HepG2 (cell line): ENCODE measurements around the gene SEMA5B.

ENCODE experiments used
- CCAR2 ChIP-seq: fragments of 200-400 bp; formaldehyde crosslinking; optimal IDR thresholded peaks from 2 replicates; pipeline ENCODE3; 2018; ENCODE audit warnings: low read depth, mild to moderate bottlenecking, low read length, moderate library complexity
- CTCF ChIP-seq: sonication (generic); formaldehyde crosslinking; IDR thresholded peaks from 2 replicates; pipeline ENCODE4 v1.5.0; 2020; ENCODE audit warnings: mild to moderate bottlenecking, missing genetic modification reagents, moderate library complexity
- HBP1 ChIP-seq: IDR thresholded peaks from 2 replicates; pipeline ENCODE4 v1.6.1; 2016; ENCODE audit warnings: low read depth, control low read depth
- HOXA7 ChIP-seq: sonication (generic); formaldehyde crosslinking; IDR thresholded peaks from 2 replicates; pipeline ENCODE4 v1.8.1; 2022; ENCODE audit warnings: mild to moderate bottlenecking, missing genetic modification reagents, moderate library complexity
- KAT7 ChIP-seq: IDR thresholded peaks from 2 replicates; pipeline ENCODE4 v1.6.1; 2018; ENCODE audit warnings: borderline replicate concordance, missing compliant biosample characterization
- MAX ChIP-seq: IDR thresholded peaks from 2 replicates; pipeline ENCODE4 v1.6.1; 2012; ENCODE audit warnings: inconsistent platforms
- RFXANK ChIP-seq: IDR thresholded peaks from 2 replicates; pipeline ENCODE4 v1.6.1; 2016
- ZBTB40 ChIP-seq, 2 experiments: fragments of 450-650 bp in 1 of 2; sonication (generic) in 1 of 2; formaldehyde crosslinking in 1 of 2; IDR thresholded peaks; 2 replicates each; pipeline versions ENCODE4 v1.6.1 to v1.8.0; 2016 to 2022; ENCODE audit warnings: antibody characterized with exemption in 1 of 2, mild to moderate bottlenecking in 1 of 2, missing genetic modification reagents in 1 of 2
- ZNF282 ChIP-seq: fragments of 450-650 bp; IDR thresholded peaks from 2 replicates; pipeline ENCODE4 v1.6.1; 2018; ENCODE audit not compliant: partially characterized antibody
- ZNF704 ChIP-seq: sonication (generic); formaldehyde crosslinking; IDR thresholded peaks from 2 replicates; pipeline ENCODE4 v1.8.1; 2023; ENCODE audit warnings: mild to moderate bottlenecking, inconsistent platforms, moderate library complexity, missing genetic modification reagents, borderline replicate concordance

DNA sequence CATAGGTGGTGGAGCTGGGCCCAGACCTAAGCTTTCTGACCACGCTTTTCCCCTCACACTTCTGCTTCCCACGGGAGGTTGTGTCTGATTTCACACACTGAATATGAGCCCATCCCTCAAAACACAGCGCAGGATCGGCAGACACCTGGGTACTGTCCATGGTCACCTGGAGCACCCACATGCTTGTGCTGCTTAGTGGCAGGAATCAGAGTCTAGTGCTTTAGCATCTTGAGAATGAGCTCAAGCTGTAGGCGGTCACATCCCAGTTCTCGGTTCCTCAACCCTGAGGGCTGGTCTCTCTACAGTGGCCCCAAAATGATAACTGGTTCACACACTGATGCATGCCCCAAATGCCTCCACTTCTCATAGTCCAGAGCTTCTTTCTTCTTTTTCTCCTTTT is 111.0 kb downstream of the SEMA5B start:
- TF ChIP-seq KAT7: no peak
- TF ChIP-seq RFXANK (CRISPR knock-in tag): no peak
- no peak for TF ChIP-seq ZNF282
- TF ChIP-seq ZBTB40 (IDR thresholded peaks at IDR 0.05): no peak
- no peak for TF ChIP-seq ZBTB40 (CRISPR knock-in tag; IDR thresholded peaks at IDR 0.05)
- no peak for TF ChIP-seq CCAR2
- TF ChIP-seq HOXA7 (CRISPR knock-in tag): no peak
- TF ChIP-seq ZNF704 (CRISPR knock-in tag): no peak
- no peak for TF ChIP-seq HBP1 (CRISPR knock-in tag)
- TF ChIP-seq MAX: no peak
- TF ChIP-seq CTCF (CRISPR knock-in tag): no peak
